Activated B cell treated with CpG ODN at 0.5 μM for 24 hours (primary cell): ENCODE results near the gene TMEM91. TPM values are rescaled to one million over a fixed set of nuclear protein-coding genes. Genes with fewer than 3 reads are reported as not detected.

Source experiments
- ATAC-seq: fragments of 200-7000 bp; cut with Tn5 transposase; one replicate; pipeline ENCODE4 v1.10.0; 2021; ENCODE audit warnings: low read depth, mild to moderate bottlenecking, moderate library complexity
- CTCF ChIA-PET: fragments of 350-600 bp; sonication (Branson Sonifier 250); formaldehyde crosslinking; loops from one replicate; lab custom pipeline; 2021; ENCODE audit warnings: antibody characterized with exemption; lab: Charles Lee
- POLR2A ChIA-PET: fragments of 350-600 bp; sonication (Branson Sonifier 250); formaldehyde crosslinking; loops from one replicate; lab custom pipeline; 2021; ENCODE audit warnings: antibody characterized with exemption; lab: Charles Lee
- DNase-seq: peaks from one replicate; pipeline ENCODE4 v3.0.0; 2022
- H3K27ac Mint-ChIP-seq: one replicate; pipeline ENCODE4 v1.8.0; 2020; ENCODE audit warnings: mixed read lengths
- H3K27me3 Mint-ChIP-seq: one replicate; pipeline ENCODE4 v1.8.0; 2021; ENCODE audit warnings: mixed read lengths
- H3K36me3 Mint-ChIP-seq: one replicate; pipeline ENCODE4 v1.8.0; 2021; ENCODE audit warnings: low read depth, mixed read lengths
- H3K4me1 Mint-ChIP-seq: one replicate; pipeline ENCODE4 v1.8.0; 2021; ENCODE audit warnings: mixed read lengths
- H3K4me3 Mint-ChIP-seq: one replicate; pipeline ENCODE4 v1.8.0; 2020; ENCODE audit warnings: mild to moderate bottlenecking, mixed read lengths
- H3K9me3 Mint-ChIP-seq: one replicate; pipeline ENCODE4 v1.8.0; 2020; ENCODE audit warnings: mixed read lengths
- CTCF ChIP-seq: fragments of 200-600 bp; IDR thresholded peaks from one replicate; pipeline ENCODE4 v1.8.0; 2022; ENCODE audit warnings: antibody characterized with exemption, mild to moderate bottlenecking
- intact Hi-C: fragments of 100-400 bp; cut with micrococcal nuclease; formaldehyde crosslinking; loops from one replicate; pipeline ENCODE4 v1.15.1; 2024
- total RNA-seq: library from RNA; stranded (reverse); gene quantifications from 2 replicates; pipeline ENCODE4 v1.2.3, GENCODE V29; 2022

Gene TMEM91
- total RNA-seq, 1 donor from 2014 or later: 4.6 TPM

- no peak for DNase-seq
- intact Hi-C loops: no loop called here
- Mint-ChIP-seq H3K4me1 (peaks cover 16% of the 10 kb centered on the region), H3K9me3 (no peaks in the 10 kb centered on the region), H3K27me3 (no peaks in the 10 kb centered on the region), H3K4me3 (no peak overlapping the region), H3K27ac (no peak overlapping the region), H3K36me3 (peaks cover 45% of the 10 kb centered on the region)
- ChIA-PET CTCF (no interaction called here), POLR2A (no interaction called here)
- ATAC-seq: no peak
- no peak for TF ChIP-seq CTCF
These were observed 49.1 kb downstream of the TMEM91 start for GRCh38 chr19:41425174-41426115.

GRCh38 chr19:41426116-41426841, 49.9 kb downstream of the TMEM91 start:
- Mint-ChIP-seq H3K27me3 (no peaks in the 10 kb centered on the region), H3K4me1 (peaks cover 16% of the 10 kb centered on the region), H3K4me3 (no peak overlapping the region), H3K9me3 (no peaks in the 10 kb centered on the region), H3K36me3 (peaks cover 43% of the 10 kb centered on the region), H3K27ac (no peak overlapping the region)
- ChIA-PET CTCF (interaction anchor here (0.7 to 1.2 kb wide), 2 partner anchors 137 to 144 kb away, joined by 3 read pairs; no protein-coding TSS in a partner anchor), POLR2A (interaction anchor here (1.3 kb wide), 1 partner anchor 14 kb away, joined by 3 read pairs; the partner anchor contains the start of gene DMAC2)
- TF ChIP-seq CTCF: no peak
- ATAC-seq (no peak), DNase-seq (no peak)
- intact Hi-C loops: no loop called here

GRCh38 chr19:41426952-41427646, 50.8 kb downstream of the TMEM91 start, which contains the start of gene B3GNT8:
Gene B3GNT8 (minus strand): TSS chr19:41427374. CDS start chr19:41426778, 596 bp downstream.
- peak; percentile 49 for ATAC-seq
- no peak for TF ChIP-seq CTCF
- Mint-ChIP-seq H3K4me3 (peak within 1 kb of the TSS; percentile 50), H3K9me3 (no peaks in the 10 kb centered on the region), H3K36me3 (peaks cover 44% of the 10 kb centered on the region), H3K27me3 (no peaks in the 10 kb centered on the region), H3K27ac (no peak within 1 kb of the TSS), H3K4me1 (peaks cover 16% of the 10 kb centered on the region)
- ChIA-PET CTCF (interaction anchor here (0.7 to 1.2 kb wide), 2 partner anchors 136 to 143 kb away, joined by 3 read pairs; no protein-coding TSS in a partner anchor), POLR2A (interaction anchor here (0.6 to 1.3 kb wide), 2 partner anchors 9 to 13 kb away, joined by 3 read pairs; partner anchors contain the start of gene DMAC2)
- intact Hi-C loops: no loop called here
- no peak for DNase-seq

- Mint-ChIP-seq H3K27ac (no peak overlapping the region), H3K4me3 (peak overlapping the region; percentile 50), H3K4me1 (peaks cover 16% of the 10 kb centered on the region), H3K27me3 (no peaks in the 10 kb centered on the region), H3K36me3 (peaks cover 44% of the 10 kb centered on the region), H3K9me3 (no peaks in the 10 kb centered on the region)
- intact Hi-C loops: no loop called here
- TF ChIP-seq CTCF: no peak
- ATAC-seq: peak; percentile 34
- POLR2A ChIA-PET: interaction anchor here (0.6 to 1.3 kb wide), 2 partner anchors 10 to 12 kb away, joined by 3 read pairs; partner anchors contain the start of gene DMAC2
- DNase-seq: no peak
- CTCF ChIA-PET: no interaction called here
These were observed 51.5 kb downstream of the TMEM91 start for GRCh38 chr19:41427647-41428480.
